Gastroesophageal sphincter (tissue), 3 donors: Measurements from ENCODE around the gene MBOAT2.

Source experiments
- CTCF ChIP-seq, 4 experiments: fragments of 200-600 bp in 2 of 4; fragments of 450-650 bp in 2 of 4; sonication (generic) in 1 of 4; IDR thresholded peaks; one replicate each; pipeline ENCODE4 v1.5.1; 2017 to 2019; ENCODE audit warnings: antibody characterized with exemption in 4 of 4, mild to moderate bottlenecking in 2 of 4, moderate library complexity in 2 of 4
- POLR2A ChIP-seq, 2 donors: fragments of 450-650 bp; IDR thresholded peaks; one replicate each; pipeline ENCODE4 v1.6.1; 2017; ENCODE audit warnings: antibody characterized with exemption in 2 of 2, mild to moderate bottlenecking in 2 of 2, moderate library complexity in 1 of 2

GRCh38 chr2:8977758-8978157 is 25.7 kb downstream of the MBOAT2 start:
- TF ChIP-seq CTCF (IDR thresholded peaks at IDR 0.05) (no peak), POLR2A (IDR thresholded peaks at IDR 0.05) (no peak)
